HG03378 (cell line): ENCODE data around the gene LETMD1.
"Not testable (repeated sequence)": the region's sequence is repeated elsewhere in the genome, so short reads cannot be mapped to it uniquely, and the experiment has no call there.

Experiments
- ATAC-seq: cut with Tn5 transposase; IDR thresholded peaks from one replicate; pipeline ENCODE4 v1.9.1; 2021; ENCODE audit warnings: mild to moderate bottlenecking, moderate library complexity; ENCODE audit not compliant: unreplicated experiment

The LETMD1 gene

DNA sequence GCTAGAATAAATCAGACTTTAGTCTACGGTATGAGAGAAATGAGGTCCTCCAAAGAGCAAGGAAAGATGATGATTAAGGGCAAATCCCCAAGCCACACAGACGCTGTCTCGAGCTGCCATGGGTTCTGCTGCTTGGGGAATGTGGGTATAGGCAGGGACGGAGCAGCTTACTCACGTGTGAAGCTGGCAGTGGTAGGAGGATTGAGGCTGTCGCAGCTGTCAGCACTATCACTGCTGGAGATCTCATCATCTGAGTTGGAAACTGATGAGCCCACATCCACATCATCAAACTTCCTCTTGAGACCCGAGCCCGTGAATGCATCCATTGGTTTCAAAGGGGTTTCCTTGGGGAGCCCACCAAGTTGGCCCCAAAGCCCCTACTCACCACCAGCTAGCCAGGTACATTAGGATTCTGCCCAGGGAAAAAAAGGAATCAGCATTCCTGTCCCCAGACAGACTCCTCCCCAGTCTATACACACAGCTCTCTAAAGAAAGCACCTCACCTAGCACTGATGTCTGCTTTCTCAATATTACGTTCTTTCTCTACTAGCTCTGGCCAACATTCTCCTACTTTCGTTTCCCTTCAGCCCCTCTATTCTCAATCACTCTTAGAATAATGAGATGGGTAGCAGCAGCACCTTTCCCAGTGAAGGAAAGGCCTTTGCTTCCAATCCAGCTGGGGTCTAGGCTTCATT lies 28.3 kb downstream of the LETMD1 start:
- ATAC-seq = no peak

DNA sequence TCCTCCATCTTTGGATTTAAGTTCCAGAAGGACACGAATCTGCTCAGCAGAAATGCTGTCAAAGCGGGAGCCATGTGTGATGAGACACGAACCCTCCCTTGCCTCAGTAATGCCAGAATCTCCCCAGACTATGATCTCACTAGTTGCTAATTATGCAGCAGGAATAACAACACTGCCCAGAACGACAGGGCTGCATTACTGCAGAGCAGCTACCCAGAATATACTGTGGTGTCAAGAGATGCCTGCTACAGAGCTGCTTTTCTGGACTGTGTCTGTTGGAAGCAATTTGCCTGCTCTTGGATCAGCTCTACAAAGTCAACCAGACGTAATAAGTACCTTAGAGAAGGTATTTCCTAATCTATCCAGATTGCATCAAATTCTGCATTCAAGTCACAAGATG lies 29.8 kb downstream of the LETMD1 start:
- no peak for ATAC-seq

- ATAC-seq = not testable (repeated sequence)
Measured at GRCh38 chr12:51078346-51078745, 30.2 kb downstream of the LETMD1 start.

DNA sequence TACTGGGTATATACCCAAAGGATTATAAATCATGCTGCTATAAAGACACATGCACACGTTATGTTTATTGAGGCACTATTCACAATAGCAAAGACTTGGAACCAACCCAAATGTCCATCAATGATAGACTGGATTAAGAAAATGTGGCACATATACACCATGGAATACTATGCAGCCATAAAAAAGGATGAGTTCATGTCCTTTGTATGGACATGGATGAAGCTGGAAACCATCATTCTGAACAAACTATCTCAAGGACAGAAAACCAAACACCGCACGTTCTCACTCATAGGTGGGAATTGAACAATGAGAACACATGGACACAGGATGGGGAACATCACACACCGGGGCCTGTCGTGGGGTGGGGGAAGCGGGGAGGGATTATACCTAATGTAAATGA lies 30.7 kb downstream of the LETMD1 start:
- ATAC-seq = not testable (repeated sequence)

GRCh38 chr12:51080136-51080535 lies 32.0 kb downstream of the LETMD1 start:
- ATAC-seq = no peak

GRCh38 chr12:51081421-51081820 lies 33.3 kb downstream of the LETMD1 start:
- ATAC-seq = no peak

DNA sequence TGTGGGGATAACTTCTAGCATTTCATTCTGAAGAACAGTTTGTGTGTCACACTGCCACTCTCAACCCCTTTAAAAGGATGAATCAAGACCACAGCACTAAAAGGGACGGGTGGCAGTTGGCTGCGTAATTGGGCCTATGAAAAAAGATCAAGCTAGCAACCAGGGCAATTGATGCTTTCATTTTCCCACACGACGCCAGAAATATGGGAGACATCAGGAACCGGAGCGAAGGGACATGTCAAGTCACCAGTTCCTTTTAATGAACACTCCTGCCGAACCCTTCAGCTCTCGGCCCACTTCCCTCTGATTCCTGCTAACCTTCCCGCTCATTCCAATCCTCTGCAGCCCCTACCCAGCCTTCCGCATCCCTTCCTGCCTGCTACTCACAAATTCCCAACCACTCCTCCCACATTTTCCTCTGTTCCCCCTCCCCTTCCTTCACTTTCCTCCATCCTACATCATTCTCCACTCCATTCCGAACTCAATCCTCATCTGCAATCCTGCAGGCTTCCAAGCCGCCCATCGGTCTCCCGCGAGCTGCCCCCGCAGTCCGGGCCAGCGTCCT lies 34.5 kb downstream of the LETMD1 start:
- ATAC-seq = no peak

DNA sequence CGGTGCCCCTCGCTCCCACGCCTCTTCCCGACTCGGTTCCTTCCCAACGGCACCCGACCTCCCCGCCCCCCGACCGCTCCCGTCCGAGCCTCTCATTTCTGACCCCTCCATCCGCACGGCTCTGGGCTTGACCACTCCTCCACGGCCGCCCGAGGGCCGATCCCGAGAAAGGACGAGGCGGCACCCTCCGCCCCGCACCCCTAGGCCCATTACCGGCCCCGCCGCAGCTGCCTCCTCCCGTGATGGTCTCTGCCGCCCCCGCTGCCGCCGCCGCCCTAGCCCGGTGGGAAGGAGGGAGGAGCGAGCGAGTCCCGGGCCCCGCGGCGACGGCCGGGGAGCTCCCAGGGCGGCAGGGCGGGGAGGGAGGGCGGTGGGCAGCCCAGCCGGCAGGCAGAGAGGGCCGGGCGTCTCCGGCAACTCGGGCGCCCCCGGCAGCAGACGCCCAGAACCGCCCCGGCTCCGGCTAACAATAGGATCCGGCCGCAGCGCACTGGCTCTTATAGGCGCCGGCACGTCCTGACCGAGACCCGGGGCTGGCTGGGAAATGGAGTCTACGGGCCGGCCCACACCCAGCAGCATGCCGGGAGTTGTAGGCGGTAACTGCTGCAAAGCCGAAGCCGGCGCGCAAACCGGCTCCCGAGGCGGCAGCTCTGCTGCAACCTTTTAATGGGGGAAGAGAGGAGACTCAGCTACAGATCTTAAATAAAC lies 35.2 kb downstream of the LETMD1 start, which contains the start of gene CSRNP2:
Gene CSRNP2 (minus strand): TSS at position 471 of the 708 bp plus-strand sequence. CDS start 7,035 bp downstream, outside the sequence.
- ATAC-seq = peak; percentile 87

- ATAC-seq = no peak
Measured at GRCh38 chr12:51085757-51086156, 37.6 kb downstream of the LETMD1 start.

DNA sequence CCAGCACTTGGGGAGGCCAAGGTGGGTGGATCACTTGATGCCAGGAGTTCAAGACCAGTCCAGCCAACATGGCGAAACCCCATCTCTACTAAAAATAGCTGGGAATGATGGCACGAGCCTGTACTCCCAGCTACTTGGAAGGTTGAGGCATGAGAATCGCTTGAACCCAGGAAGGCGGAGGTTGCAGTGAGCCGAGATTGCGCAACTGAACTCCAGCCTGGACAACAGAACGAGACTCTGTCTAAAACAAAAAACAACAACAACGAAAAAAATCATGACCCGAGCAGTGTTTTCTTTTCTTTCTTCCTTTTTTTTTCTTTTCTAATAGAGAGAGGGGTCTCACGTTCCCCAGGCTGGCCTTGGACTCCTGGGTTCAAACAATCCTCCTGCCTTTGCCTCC lies 38.8 kb downstream of the LETMD1 start:
- ATAC-seq = no peak

GRCh38 chr12:51087818-51088217 lies 39.7 kb downstream of the LETMD1 start:
- no peak for ATAC-seq

GRCh38 chr12:51090705-51091229 lies 42.6 kb downstream of the LETMD1 start:
- ATAC-seq = no peak

DNA sequence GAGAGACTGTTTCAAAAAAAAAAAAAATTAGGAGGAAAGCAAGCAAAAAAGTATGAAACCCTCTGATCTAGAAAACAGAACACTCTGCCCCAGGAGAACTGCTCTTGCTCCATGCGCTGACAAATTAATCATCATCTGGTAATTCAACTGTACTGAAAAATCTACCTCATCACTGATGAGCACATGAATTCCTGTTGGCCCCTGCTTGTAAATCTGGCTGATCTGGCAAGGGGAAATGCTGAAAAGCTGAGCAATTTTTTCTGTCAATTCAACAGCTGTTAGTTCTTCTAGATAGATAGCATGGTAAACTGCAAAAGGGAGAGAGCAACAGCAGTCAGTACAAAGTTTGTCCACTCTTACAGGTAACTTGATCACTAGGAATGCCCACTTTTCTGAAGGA lies 50.5 kb downstream of the LETMD1 start:
- ATAC-seq = no peak

GRCh38 chr12:51103977-51104376 lies 55.9 kb downstream of the LETMD1 start:
- ATAC-seq = no peak

DNA sequence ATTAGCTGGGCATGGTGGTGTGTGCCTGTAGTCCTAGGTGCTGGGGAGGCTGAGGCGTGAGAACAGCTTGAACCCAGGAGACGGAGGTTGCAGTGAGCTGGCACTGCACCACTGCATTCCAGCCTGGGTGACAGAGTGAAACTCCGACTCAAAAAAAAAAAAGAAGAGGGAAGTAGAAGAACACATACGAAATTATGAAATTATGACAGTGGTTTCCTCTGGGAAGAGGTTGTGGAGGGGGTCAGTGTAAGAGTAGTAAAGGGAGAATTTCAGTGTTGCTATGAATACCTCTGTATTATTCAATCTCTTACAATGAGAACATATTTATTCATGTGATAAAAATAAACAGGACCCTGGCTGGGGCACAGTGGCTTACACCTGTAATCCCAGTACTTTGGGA lies 60.0 kb downstream of the LETMD1 start:
- ATAC-seq = no peak
